Transverse colon (tissue), 3 donors: ENCODE measurements around the gene C10orf71.

Experiments
- CTCF ChIP-seq, 5 experiments: fragments of 200-600 bp in 3 of 5; fragments of 450-650 bp in 2 of 5; sonication (generic) in 3 of 5; IDR thresholded peaks; 1 replicate in 2 of 5; 2 replicates in 3 of 5; pipeline ENCODE4 v1.5.1; 2016 to 2017; ENCODE audit warnings: antibody characterized with exemption in 5 of 5, inconsistent platforms in 3 of 5, mild to moderate bottlenecking in 2 of 5, moderate library complexity in 1 of 5
- EP300 ChIP-seq: sonication (generic); formaldehyde crosslinking; IDR thresholded peaks from one replicate; pipeline ENCODE4 v1.6.1; 2017; ENCODE audit warnings: antibody characterized with exemption, low read depth
- POLR2A ChIP-seq: fragments of 450-650 bp; IDR thresholded peaks from one replicate; pipeline ENCODE4 v1.6.1; 2016; ENCODE audit warnings: antibody characterized with exemption, mild to moderate bottlenecking, moderate library complexity

GRCh38 chr10:49286686-49287085 lies 12.3 kb upstream of the C10orf71 start:
- no peak for TF ChIP-seq POLR2A
- TF ChIP-seq CTCF (IDR thresholded peaks at IDR 0.05) = no peak
- TF ChIP-seq EP300 = no peak
